GM21367 (cell line): ENCODE results near the gene TMEM54.

ENCODE experiments used
- ATAC-seq: cut with Tn5 transposase; IDR thresholded peaks from one replicate; pipeline ENCODE4 v1.9.1; 2021; ENCODE audit not compliant: unreplicated experiment

The TMEM54 gene

GRCh38 chr1:32900956-32901822 is at the start of gene TMEM54:
TMEM54 (minus strand) TSS chr1:32901389; CDS start chr1:32901238, 151 bp downstream.
- no peak for ATAC-seq

GRCh38 chr1:32949519-32949918 is 48.3 kb upstream of the TMEM54 start:
- no peak for ATAC-seq

GRCh38 chr1:32948905-32949304 is 47.7 kb upstream of the TMEM54 start:
- no peak for ATAC-seq

GRCh38 chr1:32948390-32948722 is 47.2 kb upstream of the TMEM54 start:
- ATAC-seq = no peak

GRCh38 chr1:32947669-32948389 is 46.6 kb upstream of the TMEM54 start:
- no peak for ATAC-seq

- no peak for ATAC-seq
These were observed 45.2 kb upstream of the TMEM54 start for GRCh38 chr1:32946413-32946812.

GRCh38 chr1:32944180-32944579 is 43.0 kb upstream of the TMEM54 start:
- no peak for ATAC-seq

- ATAC-seq = no peak
These were observed 38.6 kb upstream of the TMEM54 start for GRCh38 chr1:32939655-32940371.

- ATAC-seq = no peak
These were observed 35.9 kb upstream of the TMEM54 start for GRCh38 chr1:32937061-32937460.

- ATAC-seq = no peak
These were observed 33.3 kb upstream of the TMEM54 start for GRCh38 chr1:32934535-32934934.

- ATAC-seq = no peak
These were observed 32.6 kb upstream of the TMEM54 start for GRCh38 chr1:32933742-32934322.

GRCh38 chr1:32931760-32932159 is 30.6 kb upstream of the TMEM54 start:
- no peak for ATAC-seq

GRCh38 chr1:32929366-32929765 is 28.2 kb upstream of the TMEM54 start:
- ATAC-seq = no peak

GRCh38 chr1:32928715-32929114 is 27.5 kb upstream of the TMEM54 start:
- no peak for ATAC-seq

- no peak for ATAC-seq
These were observed 27.1 kb upstream of the TMEM54 start for GRCh38 chr1:32928285-32928684.

- no peak for ATAC-seq
These were observed 26.3 kb upstream of the TMEM54 start for GRCh38 chr1:32927441-32927840.

GRCh38 chr1:32926562-32926961 is 25.4 kb upstream of the TMEM54 start:
- no peak for ATAC-seq

GRCh38 chr1:32925403-32926162 is 24.4 kb upstream of the TMEM54 start:
- ATAC-seq = no peak

GRCh38 chr1:32924881-32925344 is 23.7 kb upstream of the TMEM54 start:
- ATAC-seq = no peak

- ATAC-seq = no peak
These were observed 19.6 kb upstream of the TMEM54 start for GRCh38 chr1:32920833-32921232.
